HG02943 (cell line): Measurements from ENCODE around the gene EZR.

ENCODE experiments used
- ATAC-seq: cut with Tn5 transposase; IDR thresholded peaks from one replicate; pipeline ENCODE4 v1.9.1; 2021; ENCODE audit warnings: mild to moderate bottlenecking, low read depth, moderate library complexity; ENCODE audit not compliant: unreplicated experiment

The EZR gene

GRCh38 chr6:158780246-158780884 lies 38.8 kb downstream of the EZR start:
- no peak for ATAC-seq

GRCh38 chr6:158778005-158778527 lies 41.1 kb downstream of the EZR start:
- ATAC-seq: no peak

DNA sequence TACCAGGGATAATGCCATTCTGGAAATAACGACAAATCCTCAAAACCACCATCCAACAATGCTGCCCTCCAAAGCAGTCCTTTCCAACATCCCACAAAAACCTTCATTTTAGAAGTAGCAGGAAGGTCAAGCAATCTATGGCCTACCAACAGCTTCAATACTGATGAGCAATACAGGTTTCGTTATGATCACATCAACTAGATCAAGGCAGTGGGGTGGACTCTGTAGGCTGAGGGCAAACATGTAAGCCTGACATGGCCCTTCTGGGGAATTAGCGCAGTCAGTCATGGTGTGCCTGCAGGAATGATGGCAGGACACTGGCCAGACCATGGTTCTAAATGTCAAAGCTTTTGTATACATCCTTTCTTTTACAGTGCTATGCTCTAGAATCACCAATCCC lies 41.7 kb downstream of the EZR start:
- ATAC-seq: no peak

GRCh38 chr6:158776737-158777136 lies 42.4 kb downstream of the EZR start:
- ATAC-seq: no peak

- no peak for ATAC-seq
Observed at GRCh38 chr6:158775832-158776231, 43.3 kb downstream of the EZR start.

DNA sequence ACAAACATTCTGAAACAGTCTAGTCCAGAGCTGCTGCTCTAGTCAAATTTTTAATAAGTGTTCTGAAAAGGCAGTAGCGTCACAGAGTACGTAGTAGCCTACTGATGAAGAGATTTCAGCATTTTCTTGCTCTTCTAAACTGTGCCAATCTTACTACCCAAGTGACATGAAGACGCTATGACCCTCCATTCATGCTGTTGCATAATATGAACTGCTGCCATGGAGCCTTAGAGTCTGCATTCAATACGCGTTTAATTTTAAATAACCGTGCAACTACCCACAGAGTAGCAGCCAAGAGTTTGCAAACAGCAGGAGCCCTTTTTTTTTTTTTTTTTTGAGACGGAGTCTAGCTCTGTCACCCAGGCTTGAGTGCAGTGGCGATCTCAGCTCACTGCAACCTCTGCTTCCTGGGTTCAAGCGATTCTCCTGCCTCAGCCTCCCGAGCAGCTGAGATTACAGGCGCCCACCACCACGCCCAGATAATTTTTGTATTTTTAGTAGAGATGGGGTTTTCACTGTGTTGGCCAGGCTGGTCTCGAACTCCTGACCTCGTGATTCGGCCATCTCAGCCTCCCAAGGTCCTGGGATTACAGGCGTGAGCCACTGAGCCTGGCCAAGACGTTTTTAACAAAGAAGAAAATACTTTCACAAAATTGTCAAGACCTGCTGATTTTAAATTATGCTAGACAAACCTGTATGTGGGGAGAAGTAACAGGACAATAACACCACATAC lies 44.3 kb downstream of the EZR start:
- no peak for ATAC-seq

DNA sequence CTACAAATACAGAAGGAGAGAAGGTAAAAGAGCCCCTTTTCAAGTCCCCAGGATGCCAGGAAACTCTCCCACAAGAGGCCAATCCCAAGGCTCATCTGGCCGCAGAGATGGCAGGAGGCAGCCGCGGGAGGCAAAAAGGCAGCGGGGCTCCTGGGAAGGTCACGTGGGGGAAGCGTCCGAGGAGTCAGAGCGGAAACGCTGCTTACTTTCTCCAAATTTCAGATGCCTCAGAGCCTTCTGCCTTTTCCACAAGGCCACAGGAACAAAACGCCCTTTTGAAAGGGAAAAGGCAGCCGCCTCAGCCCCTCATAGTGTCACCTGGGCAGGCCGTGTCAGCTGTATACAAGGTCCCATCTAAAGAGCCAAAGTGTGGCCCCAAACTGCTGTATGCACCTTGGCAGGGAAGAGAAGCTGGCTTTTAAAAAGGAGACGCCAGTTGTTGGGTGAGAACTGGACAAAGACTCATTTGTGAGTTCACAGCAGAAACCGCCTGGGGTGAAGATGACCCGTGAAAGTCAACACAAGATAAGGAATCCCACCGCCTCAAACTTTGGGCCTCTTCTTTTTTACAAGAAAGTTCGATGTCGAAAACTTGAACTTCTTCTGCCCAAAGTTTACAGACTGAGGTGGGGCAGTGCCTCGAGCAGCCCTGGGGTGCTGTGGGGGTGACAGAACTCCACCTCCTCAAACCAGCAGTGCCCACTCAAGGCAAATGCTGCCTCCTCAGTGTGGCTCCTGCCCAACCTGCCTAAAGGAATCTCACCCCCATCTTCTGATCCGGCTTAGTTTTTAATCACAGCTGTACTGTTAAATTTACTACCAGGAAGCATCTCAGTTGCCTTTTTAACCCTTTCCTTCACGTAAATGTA lies 45.4 kb downstream of the EZR start:
- ATAC-seq: no peak

DNA sequence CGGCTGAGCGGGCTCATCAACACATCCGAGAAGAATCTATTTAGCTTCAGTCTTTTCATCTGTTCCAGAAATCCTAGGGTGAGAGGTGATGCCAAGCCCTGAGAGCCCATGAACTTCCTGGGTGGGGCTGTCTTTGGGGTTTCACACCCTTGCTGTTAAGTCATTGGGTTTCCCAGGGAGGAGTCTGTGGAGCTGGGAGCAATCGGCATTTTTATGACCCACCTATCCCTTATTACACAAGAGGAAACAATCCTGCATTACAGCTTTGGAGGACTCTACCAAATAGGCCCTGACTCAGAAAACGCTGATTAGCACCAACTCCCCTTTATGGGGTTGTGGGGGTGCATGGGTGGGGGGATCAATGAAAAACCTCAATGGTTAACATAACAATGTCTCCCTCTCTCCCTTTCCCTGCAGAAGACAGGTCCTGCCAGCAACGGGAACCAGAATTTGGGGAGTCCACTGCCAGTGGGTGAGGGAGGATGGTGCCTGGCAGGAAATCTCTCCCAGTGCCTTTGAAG lies 46.3 kb downstream of the EZR start:
- no peak for ATAC-seq

DNA sequence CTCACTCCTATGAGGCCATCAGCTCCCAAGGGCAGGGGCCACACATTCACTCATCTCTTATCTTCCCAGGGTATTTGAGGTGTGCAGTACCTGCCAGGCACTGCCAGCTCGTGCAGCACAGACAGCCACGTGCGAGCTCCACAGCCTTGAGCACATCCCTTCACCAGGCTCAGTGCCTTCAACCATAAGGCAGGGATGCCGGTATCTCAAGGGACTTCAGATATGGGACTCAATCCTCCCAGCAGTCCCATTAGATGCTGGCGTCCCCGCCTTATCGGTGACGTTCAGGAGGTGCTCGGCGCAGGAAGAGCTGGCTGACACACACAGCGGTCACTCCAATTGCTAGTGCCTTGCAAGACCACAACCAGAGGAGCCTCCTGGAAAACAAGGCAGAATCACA lies 47.0 kb downstream of the EZR start:
- ATAC-seq: no peak

DNA sequence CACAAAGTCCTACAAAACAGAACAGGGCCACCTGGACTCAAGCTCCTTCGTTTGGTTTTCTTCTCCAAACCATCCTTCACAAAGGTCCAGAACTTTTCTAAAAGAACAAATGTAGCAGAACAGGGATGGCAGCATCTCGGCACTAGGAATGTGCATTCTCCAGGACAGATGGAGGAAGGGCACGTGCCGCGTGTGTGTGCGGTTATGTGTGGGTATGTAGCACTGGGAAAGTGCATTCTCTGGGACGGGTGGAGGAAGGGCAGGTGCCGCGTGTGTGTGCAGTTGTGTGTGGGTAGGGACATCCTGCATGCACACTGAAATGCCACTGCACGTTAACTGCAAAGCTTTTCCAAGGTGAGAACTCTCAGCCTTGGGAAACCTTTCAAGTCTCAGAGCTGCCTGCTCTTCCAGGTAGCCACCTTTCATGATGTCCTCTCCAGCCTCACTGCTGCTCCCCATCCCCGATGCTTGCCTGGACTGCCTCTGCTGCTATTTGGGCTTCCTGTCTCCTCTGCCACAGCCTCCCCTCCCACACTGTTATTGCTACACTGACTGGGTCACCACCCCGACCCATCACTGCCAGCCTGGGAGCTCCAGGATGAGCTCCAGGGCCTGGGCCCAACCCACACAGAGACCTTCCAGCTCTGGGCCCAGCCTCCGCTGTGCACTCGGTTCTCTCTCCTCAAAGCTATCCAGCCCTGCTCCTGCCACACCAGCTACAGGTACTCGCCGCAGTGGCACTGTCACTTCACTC lies 47.6 kb downstream of the EZR start:
- no peak for ATAC-seq

GRCh38 chr6:158770533-158771330 lies 48.4 kb downstream of the EZR start:
- ATAC-seq: no peak

DNA sequence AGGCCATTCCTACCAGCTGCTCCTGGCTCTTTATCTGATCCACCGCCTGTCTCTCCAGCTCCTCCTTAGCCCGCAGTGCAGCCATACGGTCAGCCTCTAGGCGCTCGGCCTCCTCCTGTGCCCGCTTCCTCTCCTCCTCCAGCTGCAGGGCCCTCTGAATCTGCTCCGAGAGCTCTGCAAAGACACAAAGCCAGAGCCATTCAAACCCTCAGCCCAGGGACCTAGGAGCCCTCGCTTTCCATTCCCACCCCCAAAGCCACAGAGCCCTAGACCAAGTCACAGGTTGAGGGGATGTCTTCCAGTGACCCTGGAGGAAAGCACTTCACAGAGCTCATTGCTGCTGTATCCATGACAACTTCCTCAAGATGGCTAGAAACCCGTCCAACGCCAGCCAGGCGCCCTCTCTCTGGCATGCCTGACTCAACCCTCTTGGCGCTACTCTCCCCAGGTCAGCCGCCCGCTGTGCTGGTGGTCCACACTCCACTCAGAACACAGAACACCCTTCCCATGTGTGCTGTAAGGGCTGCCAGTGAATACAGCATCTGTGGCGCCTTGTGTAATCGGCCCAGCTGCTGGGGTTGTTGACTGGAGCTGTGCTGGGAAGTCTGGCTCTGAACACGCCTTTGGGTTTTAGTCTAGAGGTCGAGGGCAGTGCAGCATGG lies 49.3 kb downstream of the EZR start:
- no peak for ATAC-seq

- ATAC-seq: no peak
Observed at GRCh38 chr6:158769234-158769770, 49.9 kb downstream of the EZR start.

DNA sequence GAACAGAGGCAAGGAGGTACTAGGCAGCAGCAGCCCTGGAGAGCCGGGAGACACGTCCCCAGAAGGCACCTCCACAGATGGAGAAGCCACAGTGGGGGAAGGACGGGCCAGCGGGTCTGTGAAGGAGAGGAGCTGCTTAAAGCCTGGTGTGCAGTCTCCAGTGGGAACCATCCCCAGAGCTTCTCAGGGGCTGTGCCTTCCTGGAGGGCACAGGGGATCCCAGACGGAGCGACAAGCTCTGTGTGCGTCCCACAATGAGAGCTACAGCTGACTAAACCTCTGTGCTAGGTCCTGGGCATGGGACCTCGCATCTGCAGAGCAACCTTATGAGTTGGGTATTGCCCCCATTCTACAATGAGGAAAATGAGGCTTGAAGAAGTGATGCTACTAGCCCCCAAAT lies 50.7 kb downstream of the EZR start:
- ATAC-seq: no peak

GRCh38 chr6:158767709-158768108 lies 51.5 kb downstream of the EZR start:
- no peak for ATAC-seq

- no peak for ATAC-seq
Observed at GRCh38 chr6:158766621-158767455, 52.3 kb downstream of the EZR start.

DNA sequence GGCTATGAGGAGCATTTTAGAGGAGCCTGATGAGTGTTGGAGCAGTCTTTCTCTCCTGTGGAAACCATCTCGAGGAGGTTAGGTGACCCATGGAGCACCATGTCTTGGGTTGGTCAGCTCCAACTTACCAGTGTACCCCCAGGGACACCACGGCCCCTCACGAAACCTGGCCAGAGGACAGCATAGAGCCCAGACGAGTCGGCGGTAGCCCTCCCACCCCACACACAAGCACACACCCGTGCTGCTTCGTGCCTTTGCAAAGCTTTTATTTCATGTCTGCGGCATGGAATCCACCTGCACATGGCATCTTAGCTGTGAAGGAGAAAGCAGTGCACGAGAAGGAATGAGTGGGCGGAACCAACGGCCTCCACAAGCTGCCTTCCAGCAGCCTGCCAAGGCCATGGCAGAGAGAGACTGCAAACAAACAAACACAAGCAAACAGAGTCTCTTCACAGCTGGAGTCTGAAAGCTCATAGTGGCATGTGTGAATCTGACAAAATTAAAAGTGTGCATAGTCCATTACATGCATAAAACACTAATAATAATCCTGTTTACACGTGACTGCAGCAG lies 53.6 kb downstream of the EZR start:
- no peak for ATAC-seq
